ENCODE results near the gene VAV3.
"Not testable (repeated sequence)": the region's sequence is repeated elsewhere in the genome, so short reads cannot be mapped to it uniquely, and the experiment has no call there.

Gene VAV3

GRCh38 chr1:107883562-107883961 lies 81.4 kb downstream of the VAV3 start:
- no peak for DNase-seq (ENCODE audit: low read depth)

- no peak for DNase-seq (ENCODE audit: low read depth)
Observed at GRCh38 chr1:107879927-107880326, 85.1 kb downstream of the VAV3 start.

- DNase-seq (ENCODE audit: low read depth): no peak
Observed at GRCh38 chr1:107879346-107879745, 85.6 kb downstream of the VAV3 start.

- DNase-seq (ENCODE audit: low read depth): no peak
Observed at GRCh38 chr1:107877745-107878144, 87.2 kb downstream of the VAV3 start.

GRCh38 chr1:107877092-107877491 lies 87.9 kb downstream of the VAV3 start:
- no peak for DNase-seq (ENCODE audit: low read depth)

- DNase-seq (ENCODE audit: low read depth): no peak
Observed at GRCh38 chr1:107875689-107876088, 89.3 kb downstream of the VAV3 start.

GRCh38 chr1:107874221-107874620 lies 90.8 kb downstream of the VAV3 start:
- DNase-seq (ENCODE audit: low read depth): no peak

- DNase-seq (ENCODE audit: low read depth): no peak
Observed at GRCh38 chr1:107871687-107872395, 93.1 kb downstream of the VAV3 start.

- DNase-seq (ENCODE audit: low read depth): no peak
Observed at GRCh38 chr1:107871259-107871658, 93.7 kb downstream of the VAV3 start.

- no peak for DNase-seq (ENCODE audit: low read depth)
Observed at GRCh38 chr1:107870696-107871095, 94.3 kb downstream of the VAV3 start.

- DNase-seq (ENCODE audit: low read depth): no peak
Observed at GRCh38 chr1:107867897-107868296, 97.1 kb downstream of the VAV3 start.

GRCh38 chr1:107867422-107867821 lies 97.6 kb downstream of the VAV3 start:
- no peak for DNase-seq (ENCODE audit: low read depth)

- no peak for DNase-seq (ENCODE audit: low read depth)
Observed at GRCh38 chr1:107866870-107867269, 98.1 kb downstream of the VAV3 start.

- no peak for DNase-seq (ENCODE audit: low read depth)
Observed at GRCh38 chr1:107865627-107866026, 99.4 kb downstream of the VAV3 start.

GRCh38 chr1:107863342-107863741 lies 101.6 kb downstream of the VAV3 start:
- no peak for DNase-seq (ENCODE audit: low read depth)

GRCh38 chr1:107862064-107862463 lies 102.9 kb downstream of the VAV3 start:
- DNase-seq (ENCODE audit: low read depth): no peak

GRCh38 chr1:107858323-107858722 lies 106.7 kb downstream of the VAV3 start:
- no peak for DNase-seq (ENCODE audit: low read depth)

- no peak for DNase-seq (ENCODE audit: low read depth)
Observed at GRCh38 chr1:107851418-107851817, 113.6 kb downstream of the VAV3 start.

GRCh38 chr1:107844541-107845194 lies 120.3 kb downstream of the VAV3 start:
- DNase-seq (ENCODE audit: low read depth): not testable (repeated sequence)

- DNase-seq (ENCODE audit: low read depth): no peak
Observed at GRCh38 chr1:107843989-107844388, 121.0 kb downstream of the VAV3 start.

GRCh38 chr1:107842241-107842640 lies 122.7 kb downstream of the VAV3 start:
- DNase-seq (ENCODE audit: low read depth): no peak

- DNase-seq (ENCODE audit: low read depth): no peak
Observed at GRCh38 chr1:107840725-107841124, 124.3 kb downstream of the VAV3 start.

- no peak for DNase-seq (ENCODE audit: low read depth)
Observed at GRCh38 chr1:107838056-107838455, 126.9 kb downstream of the VAV3 start.

- no peak for DNase-seq (ENCODE audit: low read depth)
Observed at GRCh38 chr1:107835151-107835670, 129.8 kb downstream of the VAV3 start.
